HG03432 (cell line): Measurements from ENCODE around the gene HS3ST2.
"Not testable (repeated sequence)": the region's sequence is repeated elsewhere in the genome, so short reads cannot be mapped to it uniquely, and the experiment has no call there.

Experiments used
- ATAC-seq: cut with Tn5 transposase; IDR thresholded peaks from one replicate; pipeline ENCODE4 v1.9.1; 2021; ENCODE audit warnings: mild to moderate bottlenecking, moderate library complexity; ENCODE audit not compliant: unreplicated experiment

Gene HS3ST2

DNA sequence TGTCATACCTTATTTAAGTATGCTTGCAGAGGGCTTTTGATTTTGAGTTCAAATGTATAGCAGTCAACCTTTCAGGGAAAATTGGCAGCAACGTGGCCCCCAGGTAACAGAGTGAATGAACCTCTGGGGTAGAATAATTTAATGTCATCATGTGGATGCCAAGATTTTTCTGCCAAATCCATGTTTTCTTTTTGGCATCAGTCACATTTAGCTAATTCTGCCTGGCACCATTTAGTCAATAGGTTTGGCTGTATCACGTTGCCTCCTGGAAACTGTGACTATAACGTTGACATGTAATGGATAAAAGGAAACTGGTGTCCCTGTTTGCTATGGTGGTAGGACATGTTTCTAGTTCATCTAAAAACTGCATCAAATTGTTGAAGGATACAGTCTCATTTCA lies 115.5 kb downstream of the HS3ST2 start:
- no peak for ATAC-seq

GRCh38 chr16:22932032-22932771 lies 118.2 kb downstream of the HS3ST2 start:
- no peak for ATAC-seq

GRCh38 chr16:22933173-22933572 lies 119.2 kb downstream of the HS3ST2 start:
- ATAC-seq = no peak

DNA sequence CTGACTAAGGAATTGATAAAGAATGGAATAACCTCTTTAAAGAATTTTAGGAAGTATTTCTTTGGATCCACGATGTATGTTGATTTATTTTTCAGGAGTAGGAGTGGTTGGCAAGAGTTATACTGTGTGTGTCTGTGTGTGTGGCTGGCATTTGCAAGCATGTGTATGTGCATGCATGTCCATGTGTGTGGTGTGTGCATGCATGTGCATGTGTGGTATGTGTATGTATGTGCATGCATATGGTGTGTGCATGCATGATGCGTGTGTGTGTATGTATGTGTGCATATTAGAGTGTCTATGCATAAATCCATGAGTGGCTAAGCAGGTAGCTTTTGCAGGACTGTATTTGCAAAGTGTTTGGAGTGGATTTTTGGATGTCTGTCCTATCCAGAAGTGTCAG lies 120.8 kb downstream of the HS3ST2 start:
- ATAC-seq = no peak

DNA sequence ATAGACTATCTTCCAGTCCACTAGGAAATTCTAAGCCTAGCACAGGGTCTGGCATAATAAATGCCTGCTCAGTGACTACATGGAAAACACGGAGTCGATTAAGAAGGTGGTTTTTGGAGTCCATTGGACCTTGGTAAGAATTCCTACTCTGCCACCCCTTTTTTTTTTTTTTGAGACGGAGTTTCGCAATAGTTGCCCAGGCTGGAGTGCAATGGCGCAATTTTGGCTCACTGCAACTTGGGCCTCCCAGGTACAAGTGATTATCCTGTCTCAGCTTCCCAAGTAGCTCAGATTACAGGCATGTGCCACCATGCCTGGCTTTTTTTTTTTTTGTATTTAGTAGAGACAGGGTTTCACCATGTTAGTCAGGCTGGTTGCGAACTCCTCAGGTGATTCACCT lies 123.2 kb downstream of the HS3ST2 start:
- ATAC-seq = no peak

GRCh38 chr16:22938647-22939046 lies 124.7 kb downstream of the HS3ST2 start:
- ATAC-seq = no peak

DNA sequence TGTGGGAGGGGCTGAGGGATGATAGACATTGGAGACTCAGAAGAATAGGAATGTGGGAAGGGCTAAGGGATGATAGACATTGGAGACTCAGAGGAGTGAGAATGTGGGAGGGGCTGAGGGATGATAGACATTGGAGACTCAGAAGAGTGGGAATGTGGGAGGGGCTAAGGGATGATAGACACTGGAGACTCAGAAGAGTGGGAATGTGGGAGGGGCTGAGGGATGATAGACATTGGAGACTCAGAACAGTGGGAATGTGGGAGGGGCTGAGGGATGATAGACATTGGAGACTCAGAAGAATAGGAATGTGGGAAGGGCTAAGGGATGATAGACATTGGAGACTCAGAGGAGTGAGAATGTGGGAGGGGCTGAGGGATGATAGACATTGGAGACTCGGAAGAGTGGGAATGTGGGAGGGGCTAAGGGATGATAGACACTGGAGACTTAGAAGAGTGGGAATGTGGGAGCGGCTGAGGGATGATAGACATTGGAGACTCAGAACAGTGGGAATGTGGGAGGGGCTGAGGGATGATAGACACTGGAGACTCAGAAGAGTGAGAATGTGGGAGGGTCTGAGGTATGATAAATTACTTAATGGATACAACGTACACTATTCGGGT lies 125.9 kb downstream of the HS3ST2 start:
- ATAC-seq = not testable (repeated sequence)

GRCh38 chr16:22941970-22942501 lies 128.1 kb downstream of the HS3ST2 start:
- no peak for ATAC-seq

DNA sequence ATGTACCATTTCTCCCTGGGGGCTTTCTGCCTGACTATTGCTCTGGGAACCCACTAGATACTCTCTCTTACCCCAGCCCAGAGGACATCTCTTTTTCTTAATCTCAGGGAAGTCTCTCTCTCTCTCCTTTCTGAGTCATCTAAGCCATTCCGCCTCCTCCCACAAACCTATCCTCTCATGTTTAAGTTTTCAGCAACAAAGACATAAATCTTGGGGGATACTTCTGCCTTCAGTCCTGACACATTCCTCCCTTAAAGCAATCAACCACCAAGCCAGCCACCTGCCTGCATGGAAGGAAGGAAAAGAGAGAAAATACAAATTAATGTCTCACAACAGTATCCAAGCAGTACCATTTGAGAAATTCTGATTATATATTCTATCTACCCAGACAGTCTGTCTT lies 128.8 kb downstream of the HS3ST2 start:
- no peak for ATAC-seq

GRCh38 chr16:22945361-22945760 lies 131.4 kb downstream of the HS3ST2 start:
- ATAC-seq = no peak

- ATAC-seq = no peak
Observed at GRCh38 chr16:22946433-22946832, 132.5 kb downstream of the HS3ST2 start.

DNA sequence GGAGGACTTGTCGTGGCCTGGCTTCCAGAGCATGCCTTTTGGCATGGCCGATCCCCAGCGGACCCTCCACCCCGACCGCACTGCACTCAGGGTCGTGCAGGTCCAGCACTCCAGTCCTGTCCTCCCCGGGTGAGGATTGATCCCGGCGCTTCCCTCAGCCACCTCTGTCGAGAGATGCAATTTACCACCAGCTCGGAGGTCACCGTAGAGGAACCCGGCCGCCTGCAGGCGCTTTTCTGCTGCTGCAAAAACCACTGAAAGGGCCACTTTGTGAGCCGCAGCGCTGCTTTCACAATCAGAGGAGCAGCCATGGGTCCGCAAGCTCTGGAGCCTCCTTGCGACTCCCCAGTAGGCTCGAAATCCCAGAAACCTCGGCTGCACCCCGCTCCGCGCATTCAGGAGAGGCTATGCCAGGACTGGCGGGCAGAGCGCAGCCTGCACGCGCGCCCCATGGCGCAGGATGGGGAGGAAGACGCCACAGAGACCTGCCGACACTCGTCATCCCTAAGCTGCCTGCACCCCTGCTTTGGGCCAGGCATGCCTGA lies 134.2 kb downstream of the HS3ST2 start:
- no peak for ATAC-seq

- ATAC-seq = no peak
Observed at GRCh38 chr16:22948603-22949368, 134.8 kb downstream of the HS3ST2 start.

DNA sequence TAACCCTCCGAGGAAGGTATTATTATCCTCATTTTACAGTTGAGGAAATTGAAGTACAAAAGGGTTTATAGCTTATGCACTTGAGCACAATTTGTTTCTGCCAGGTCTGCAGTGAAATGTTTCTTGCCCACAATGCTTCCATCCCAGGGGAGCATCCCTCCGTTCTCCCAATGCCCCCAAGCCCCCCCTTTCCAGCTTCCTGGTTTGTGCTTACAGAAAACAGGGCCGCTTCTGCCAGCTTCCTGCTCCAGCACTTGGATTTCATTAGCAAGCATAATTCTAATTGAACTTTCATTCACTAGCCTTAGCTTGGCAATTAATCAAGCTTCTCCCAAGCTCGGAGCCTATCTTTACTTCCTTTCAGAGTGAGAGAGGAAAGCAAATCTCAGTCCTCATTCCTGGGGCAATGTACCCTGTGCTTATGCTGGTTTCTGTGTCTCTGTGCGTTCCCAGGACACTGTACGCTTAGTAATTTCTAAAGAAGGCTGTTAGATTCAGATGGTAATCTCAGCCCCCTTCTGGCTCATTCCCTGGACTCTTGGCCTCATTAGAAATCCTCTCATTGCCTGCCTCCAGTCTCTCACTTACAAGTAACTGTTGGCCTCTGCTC lies 141.6 kb downstream of the HS3ST2 start:
- no peak for ATAC-seq

DNA sequence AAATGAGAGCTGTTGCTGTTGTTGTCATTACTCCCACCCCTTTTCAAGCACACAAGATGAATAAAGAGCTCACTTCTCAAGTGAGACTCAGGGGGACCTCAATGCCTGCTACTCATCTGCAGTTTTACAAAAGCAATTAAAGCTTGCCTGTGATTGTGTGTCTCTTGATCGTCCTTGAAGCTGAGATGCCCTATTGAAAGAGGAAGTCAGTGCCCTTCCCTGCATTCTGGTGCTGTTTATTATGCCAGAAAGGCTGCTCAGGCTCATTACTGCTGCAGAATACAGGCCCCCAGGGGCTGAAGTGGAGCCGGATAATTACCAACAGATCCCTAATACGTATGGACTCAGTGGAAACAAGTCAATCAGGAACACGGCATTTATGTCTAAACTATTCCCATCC lies 147.2 kb downstream of the HS3ST2 start:
- no peak for ATAC-seq

- ATAC-seq = no peak
Observed at GRCh38 chr16:22962905-22963304, 148.9 kb downstream of the HS3ST2 start.
